Lower leg skin (tissue), 4 donors: Measurements from ENCODE around the gene TAGLN2. TPM values are rescaled to one million over a fixed set of nuclear protein-coding genes. Genes with fewer than 3 reads are reported as not detected.

ENCODE experiments used
- DNase-seq, 2 donors: peaks; one replicate each; pipeline ENCODE4 v3.0.0-alpha.2; 2019; ENCODE audit warnings: low spot score in 2 of 2
- H3K4me3 ChIP-seq: fragments of 200-600 bp; sonication (generic); 2 replicates; pipeline ENCODE4 v1.5.1; 2017; ENCODE audit warnings: mild to moderate bottlenecking, low read depth; ENCODE audit not compliant: poor library complexity, severe bottlenecking
- POLR2A ChIP-seq, 2 donors: fragments of 450-650 bp; IDR thresholded peaks; one replicate each; pipeline ENCODE4 v1.6.1; 2016 to 2017; ENCODE audit warnings: antibody characterized with exemption in 2 of 2, mild to moderate bottlenecking in 1 of 2, moderate library complexity in 1 of 2
- WGBS, 2 donors: methylation state at CpG; one replicate each; pipeline ENCODE4 v1.1.5; 2018; 5-methylcytosine and 5-hydroxymethylcytosine counted together
- intact Hi-C: fragments of 100-400 bp; cut with DNase I; formaldehyde crosslinking; loops from one replicate; pipeline ENCODE4 v1.15.0; 2023; ENCODE audit warnings: low total_unique reads
- total RNA-seq, 4 donors: library from RNA; depleted of rRNA; stranded (reverse); fragments of >200 nt; gene quantifications; one replicate each; pipeline ENCODE4 v1.1.0, GENCODE V29; 2016
- TF ChIP-seq, protein P1 (sequence below), 3 donors: fragments of 450-650 bp; IDR thresholded peaks; one replicate each; pipeline ENCODE4 v1.5.1; 2016; ENCODE audit warnings: antibody characterized with exemption in 3 of 3, mild to moderate bottlenecking in 3 of 3, moderate library complexity in 2 of 3

TAGLN2 gene
- total RNA-seq, 4 donors from 2014 or later = 244 to 413 (median 306) TPM

DNA sequence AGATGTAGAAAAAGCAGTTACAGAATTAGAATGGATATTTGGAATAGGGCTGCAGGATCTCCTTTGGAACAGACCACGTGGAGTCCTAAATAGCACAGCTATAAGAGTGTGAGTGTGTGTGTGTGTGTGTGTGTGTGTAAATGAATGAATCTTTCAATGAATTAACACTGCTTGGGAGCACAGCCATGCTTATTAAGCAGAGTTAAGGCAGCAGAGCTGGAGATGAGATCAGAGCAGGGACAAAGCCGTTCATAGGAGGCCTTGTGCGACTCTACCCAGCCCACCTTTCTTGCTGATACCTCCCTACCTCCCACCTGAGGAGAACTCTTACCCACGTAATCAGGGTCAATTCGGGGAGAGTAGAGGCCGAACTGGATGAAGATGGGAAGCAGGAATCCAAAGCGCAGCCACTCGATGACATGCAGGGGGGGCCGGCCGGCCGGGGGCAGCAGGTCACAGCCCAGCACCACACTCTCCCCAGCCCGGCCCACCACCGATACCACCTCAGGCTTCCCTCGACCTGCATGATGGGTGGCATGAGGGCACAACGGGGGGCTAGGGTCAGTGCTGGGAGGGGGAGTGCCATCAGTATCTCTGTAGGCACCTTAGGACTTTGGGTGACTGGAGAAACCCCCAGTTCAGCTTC is 17.4 kb upstream of the TAGLN2 start:
- TF ChIP-seq, protein P1, sequence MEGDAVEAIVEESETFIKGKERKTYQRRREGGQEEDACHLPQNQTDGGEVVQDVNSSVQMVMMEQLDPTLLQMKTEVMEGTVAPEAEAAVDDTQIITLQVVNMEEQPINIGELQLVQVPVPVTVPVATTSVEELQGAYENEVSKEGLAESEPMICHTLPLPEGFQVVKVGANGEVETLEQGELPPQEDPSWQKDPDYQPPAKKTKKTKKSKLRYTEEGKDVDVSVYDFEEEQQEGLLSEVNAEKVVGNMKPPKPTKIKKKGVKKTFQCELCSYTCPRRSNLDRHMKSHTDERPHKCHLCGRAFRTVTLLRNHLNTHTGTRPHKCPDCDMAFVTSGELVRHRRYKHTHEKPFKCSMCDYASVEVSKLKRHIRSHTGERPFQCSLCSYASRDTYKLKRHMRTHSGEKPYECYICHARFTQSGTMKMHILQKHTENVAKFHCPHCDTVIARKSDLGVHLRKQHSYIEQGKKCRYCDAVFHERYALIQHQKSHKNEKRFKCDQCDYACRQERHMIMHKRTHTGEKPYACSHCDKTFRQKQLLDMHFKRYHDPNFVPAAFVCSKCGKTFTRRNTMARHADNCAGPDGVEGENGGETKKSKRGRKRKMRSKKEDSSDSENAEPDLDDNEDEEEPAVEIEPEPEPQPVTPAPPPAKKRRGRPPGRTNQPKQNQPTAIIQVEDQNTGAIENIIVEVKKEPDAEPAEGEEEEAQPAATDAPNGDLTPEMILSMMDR (IDR thresholded peaks at IDR 0.05) = no peak
- no peak for TF ChIP-seq POLR2A (IDR thresholded peaks at IDR 0.05)
- 64 to 66% methylated on average over 15 of the region's 15 CpGs for WGBS, 2 donors
- peak in 1 of 2 donors; percentile 69 for DNase-seq
- intact Hi-C loops = no loop called here
- no peak overlapping the region for H3K4me3 ChIP-seq

DNA sequence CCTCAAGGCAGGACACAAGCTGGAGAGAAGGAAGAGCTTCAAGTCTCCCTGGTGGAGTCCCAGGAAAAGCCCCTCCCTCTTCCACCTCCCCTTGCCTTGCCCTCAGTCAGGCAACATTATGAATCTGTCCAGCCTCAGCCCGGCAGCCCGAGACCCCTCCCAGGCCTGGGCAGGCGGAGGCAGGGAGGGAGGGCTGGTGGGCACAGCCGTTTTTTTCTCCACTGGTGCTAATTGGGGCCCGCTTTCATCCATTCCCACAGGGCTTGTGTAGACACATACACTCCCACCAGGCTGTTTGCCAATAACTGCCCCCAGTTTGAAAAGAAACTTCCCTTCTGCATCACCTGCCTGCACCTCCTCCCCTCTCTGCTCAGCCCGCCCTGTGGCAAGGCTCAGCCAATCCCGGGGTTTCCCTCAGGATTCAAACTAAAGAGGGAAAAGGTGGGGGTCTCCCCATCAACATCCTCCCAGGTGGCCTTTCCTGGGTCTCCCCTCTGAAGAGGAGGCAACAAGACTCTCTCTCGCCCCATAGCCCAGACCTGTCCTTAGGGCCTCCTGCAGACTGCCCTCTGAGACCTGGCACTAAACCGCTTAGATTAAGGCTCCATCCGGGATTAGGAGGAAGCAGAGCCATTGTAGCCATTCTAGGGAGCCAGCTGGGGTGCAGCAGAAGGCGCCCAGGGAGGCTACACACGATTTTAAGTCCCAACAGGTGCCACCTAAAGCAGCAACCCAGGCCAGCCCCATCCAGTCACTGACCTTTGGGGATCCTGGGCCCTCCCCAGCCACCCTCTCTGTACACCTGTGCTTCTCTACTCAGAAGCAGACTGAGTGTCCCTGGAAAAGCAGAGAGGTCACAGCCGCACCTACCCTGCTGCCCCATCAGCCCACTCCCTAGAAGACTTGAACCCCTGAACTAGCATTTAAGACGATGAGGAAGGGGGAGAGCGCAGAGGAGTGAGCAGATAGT is 16.6 kb upstream of the TAGLN2 start:
- intact Hi-C loops = no loop called here
- WGBS, 2 donors = 58 to 59% methylated on average over 14 to 15 of the region's 15 CpGs
- no peak overlapping the region for H3K4me3 ChIP-seq
- no peak for DNase-seq
- TF ChIP-seq POLR2A (IDR thresholded peaks at IDR 0.05) = no peak
- TF ChIP-seq, protein P1 (IDR thresholded peaks at IDR 0.05) = no peak

DNA sequence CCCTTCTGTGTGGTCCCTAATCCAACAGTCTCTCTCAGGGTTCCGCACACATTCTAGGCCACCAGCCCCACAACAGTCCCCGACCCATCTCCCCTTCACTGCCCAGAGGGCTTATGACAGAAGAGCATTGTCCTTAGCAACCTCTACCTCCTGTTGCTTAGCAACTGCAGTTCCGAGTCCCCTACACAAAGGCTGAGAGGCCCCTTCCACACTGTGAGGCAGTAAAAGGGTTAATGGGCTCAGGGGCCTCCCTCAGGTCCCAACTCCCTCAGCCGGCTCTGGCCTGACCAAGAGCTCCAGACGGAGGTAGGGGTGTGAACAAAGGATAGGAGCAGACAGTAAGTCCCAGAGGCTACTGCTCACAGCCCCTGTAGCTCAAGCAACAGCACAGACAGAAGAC is 15.8 kb upstream of the TAGLN2 start:
- TF ChIP-seq, protein P1 (IDR thresholded peaks at IDR 0.05) = no peak
- no peak for TF ChIP-seq POLR2A (IDR thresholded peaks at IDR 0.05)

DNA sequence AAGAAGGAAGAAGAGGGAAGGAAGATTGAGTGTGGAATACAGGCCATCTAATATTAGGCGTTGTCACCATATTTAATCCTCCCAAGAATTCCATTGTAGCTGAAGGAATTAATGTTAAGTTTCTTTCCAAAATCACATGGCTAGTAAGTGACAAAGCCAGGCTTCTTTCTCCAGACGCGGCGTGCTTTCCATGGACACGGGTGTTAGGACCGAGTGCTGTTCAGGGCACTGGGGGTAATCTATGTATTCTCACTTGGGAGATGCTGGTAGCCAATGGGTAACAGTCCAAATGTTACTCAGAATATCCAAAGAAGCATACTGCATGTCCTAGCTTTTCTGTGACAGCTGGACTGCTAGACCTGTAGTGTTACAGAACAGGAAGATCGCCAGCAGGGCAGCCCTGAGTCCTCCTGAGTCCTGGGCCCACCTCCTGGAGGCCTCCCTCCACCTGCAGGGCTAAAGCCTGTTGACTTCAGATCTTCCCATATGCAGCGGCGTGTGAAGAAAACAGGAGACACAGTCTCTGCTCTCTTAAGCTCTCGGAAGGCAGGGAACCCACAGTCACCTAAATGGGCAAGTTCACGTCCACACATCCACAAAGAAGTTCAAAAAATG is 14.8 kb upstream of the TAGLN2 start:
- H3K4me3 ChIP-seq = no peak overlapping the region
- DNase-seq = no peak
- WGBS, 2 donors = 59 to 68% methylated on average over 11 of the region's 11 CpGs
- TF ChIP-seq, protein P1 (IDR thresholded peaks at IDR 0.05) = no peak
- no peak for TF ChIP-seq POLR2A (IDR thresholded peaks at IDR 0.05)
- intact Hi-C loops = no loop called here

More for the DNA sequence above, 15.8 kb upstream of the TAGLN2 start:
- no peak for DNase-seq
- WGBS, 2 donors = 52 to 61% methylated on average over 5 of the region's 5 CpGs
- intact Hi-C loops = no loop called here
- H3K4me3 ChIP-seq = no peak overlapping the region

DNA sequence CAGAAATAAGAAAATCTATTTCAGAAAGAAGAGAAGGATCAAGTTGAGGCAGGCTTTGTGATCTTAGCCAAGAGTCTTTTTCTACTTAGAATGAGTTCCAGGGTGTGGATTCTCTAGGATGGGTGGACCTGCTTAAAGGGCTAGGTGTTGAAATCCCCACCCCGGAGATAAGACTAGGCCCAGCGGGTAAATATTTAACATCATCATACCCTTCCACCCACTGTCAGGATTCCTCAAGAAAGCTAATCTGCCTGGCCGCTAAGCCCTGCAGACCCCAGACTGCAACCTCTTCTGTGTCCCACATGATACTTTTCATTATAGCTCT is 14.3 kb upstream of the TAGLN2 start:
- no peak for DNase-seq
- intact Hi-C loops = loop anchor here (5.0 kb wide), 1 partner anchor 68 kb away; no protein-coding TSS in a partner anchor
- no peak overlapping the region for H3K4me3 ChIP-seq
- TF ChIP-seq, protein P1 (IDR thresholded peaks at IDR 0.05) = no peak
- no peak for TF ChIP-seq POLR2A (IDR thresholded peaks at IDR 0.05)
- 50 to 55% methylated on average over 3 of the region's 3 CpGs for WGBS, 2 donors
